Stimulated activated CD4-positive, alpha-beta T cell treated with anti-CD3 and anti-CD28 coated beads, TNF-alpha, amount 100 ng/mL, for 1 hour (primary cell): ENCODE results near the gene CRY2.
"Not testable (repeated sequence)": the region's sequence is repeated elsewhere in the genome, so short reads cannot be mapped to it uniquely, and the experiment has no call there.

ENCODE experiments used
- DNase-seq, 3 donors: peaks; one replicate each; pipeline ENCODE4 v3.0.0-alpha.2; 2020; ENCODE audit warnings: low read depth in 3 of 3, low spot score in 1 of 3

CRY2 gene

DNA sequence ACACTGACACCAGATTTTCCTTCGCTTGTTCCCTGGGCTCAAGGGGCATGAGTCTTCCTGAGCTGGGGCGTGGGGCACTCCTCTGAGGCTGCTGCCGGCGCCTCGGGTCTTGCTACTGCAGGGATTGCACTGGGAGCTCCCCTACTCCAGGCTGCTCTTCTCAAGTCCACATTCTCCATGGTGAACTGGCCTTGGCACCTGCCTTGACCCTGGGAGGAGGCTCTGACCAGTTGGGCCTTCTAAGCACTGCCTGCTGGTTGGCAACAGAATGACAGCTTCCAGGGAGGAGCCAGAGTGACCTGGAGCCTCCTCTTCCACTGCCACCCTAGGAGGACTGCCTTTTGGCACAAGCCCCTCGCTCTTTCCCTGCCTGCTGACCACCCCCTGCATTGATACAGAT, 50.3 kb downstream of the CRY2 start:
- DNase-seq, result no peak

DNA sequence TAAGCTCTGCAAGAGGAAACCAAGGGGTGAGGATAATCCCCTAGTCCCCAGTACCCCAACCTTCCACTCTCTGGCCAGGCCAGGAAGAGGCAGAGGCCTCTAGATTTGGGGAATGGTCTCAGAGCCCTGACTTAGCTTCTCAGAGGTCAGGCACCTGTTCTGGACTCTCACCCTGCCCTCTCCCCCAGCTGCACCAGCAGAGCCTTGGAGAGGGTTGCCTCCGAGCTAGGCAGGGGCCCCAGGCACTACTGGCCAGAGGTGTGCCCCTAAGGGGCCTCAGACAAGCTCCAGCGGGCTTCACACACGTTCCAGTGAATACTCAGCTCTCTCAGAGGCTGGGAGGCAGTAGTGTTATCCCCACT, 51.8 kb downstream of the CRY2 start:
- DNase-seq, result no peak

DNA sequence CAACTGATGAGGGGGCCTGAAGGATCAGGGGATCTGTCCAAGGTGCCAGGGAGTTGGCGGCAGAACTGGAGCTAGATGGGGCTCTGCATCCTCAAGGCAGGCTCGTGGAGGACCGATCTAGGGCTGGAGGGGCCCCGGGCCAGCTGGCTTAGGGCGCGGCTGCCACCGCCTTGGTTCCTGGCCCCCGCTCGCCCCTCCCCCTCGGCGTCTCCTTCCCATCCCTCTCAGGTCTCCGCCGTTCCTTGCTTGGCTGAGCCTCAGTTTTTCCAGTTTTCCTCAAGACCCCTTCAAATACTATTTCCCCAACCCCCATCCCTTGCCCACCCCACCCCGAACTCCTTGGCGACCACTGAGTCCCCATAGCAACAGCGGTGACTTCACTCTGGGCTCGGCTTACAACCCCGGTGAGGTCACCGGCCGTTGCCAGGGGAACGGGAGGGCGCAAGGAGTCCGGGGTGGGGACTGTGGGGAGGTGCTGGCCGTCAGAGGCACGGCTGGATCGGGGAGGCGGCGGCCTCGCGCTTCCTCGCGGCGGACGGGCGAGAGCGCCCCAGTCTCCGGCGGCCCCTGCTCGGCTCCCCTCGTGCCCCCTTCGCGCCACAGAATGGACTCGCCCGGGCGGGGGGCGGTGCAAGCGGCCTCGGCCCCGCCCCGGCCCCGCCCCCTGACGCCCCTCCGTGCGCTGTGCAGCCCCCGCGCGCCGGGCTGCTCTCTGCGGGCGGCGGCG, 52.3 kb downstream of the CRY2 start:
- no peak for DNase-seq

DNA sequence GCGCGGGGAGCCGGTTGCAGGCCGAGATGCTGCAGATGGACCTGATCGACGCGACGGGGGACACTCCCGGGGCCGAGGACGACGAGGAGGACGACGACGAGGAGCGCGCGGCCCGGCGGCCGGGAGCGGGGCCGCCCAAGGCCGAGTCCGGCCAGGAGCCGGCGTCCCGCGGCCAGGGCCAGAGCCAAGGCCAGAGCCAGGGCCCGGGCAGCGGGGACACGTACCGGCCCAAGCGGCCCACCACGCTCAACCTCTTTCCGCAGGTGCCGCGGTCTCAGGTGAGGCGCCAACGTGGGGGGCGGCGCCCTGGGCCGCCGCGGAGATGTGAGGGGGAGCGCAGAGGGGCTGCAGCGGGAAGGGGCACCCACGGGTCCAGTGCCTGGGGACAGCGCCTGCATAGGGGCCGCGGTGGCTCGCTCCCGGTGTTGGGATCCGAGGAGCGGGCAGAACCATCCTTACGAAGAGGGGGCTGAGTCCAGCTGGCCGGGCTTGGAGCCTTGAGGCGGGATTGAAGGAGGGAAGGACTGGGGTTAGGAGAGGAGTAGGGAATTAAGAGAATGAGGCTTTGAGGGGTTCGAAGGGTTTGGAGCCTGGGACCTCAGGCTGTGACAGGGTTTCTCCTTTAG, 53.0 kb downstream of the CRY2 start:
- not testable (repeated sequence) for DNase-seq

DNA sequence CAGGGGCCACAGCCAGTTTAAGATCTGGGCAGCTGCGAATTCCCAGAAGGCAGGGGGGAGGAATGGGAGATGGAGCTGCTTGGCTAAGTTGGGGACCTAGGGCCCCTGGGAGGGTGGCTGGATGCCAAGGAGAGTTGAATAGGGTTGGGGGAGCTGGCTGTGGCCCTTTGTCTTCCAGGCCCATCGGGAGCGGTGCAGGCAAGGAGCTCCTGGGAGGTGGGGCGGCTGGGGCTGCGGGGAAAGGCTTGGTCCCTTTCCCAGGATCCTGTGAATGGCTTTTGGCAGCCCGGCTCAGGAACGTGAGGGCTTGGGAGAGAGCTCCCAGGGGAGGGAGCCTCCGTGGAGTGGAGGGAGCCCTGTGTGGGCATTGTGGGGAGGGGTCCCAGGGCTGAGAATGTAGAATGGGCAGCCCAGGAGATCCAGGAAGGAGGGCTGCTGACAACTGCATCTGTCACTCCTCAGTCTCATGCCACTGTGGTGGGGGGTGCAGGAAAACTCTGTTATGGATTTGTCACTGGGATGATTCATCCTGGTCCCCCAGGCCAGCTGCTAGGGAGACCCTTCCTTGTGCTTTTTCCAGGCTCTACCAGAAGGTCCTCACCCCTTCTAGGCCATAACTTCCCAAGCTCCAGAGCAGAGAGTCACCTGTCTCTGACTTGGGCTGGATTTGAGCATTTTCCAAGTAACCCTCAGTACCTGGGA, 53.8 kb downstream of the CRY2 start:
- DNase-seq, result no peak

DNA sequence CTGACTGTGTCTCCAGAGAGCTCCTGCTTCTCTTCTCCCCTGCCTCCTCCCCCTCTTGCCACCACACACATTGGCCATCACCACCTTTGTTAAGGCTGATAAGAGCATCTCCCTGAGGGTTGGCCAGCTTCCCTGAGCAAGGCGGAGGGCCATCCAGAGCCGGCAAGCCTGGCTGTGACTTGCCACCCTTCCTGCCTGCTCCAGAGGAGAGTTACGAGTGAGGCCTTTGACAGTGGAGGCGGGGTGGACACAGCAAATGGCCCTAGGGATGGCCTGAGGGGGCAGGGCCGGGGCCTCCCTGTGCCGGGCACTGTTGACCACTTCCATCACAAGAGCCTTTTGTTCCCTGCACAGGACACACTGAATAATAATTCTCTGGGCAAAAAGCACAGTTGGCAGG, 54.4 kb downstream of the CRY2 start:
- no peak for DNase-seq

DNA sequence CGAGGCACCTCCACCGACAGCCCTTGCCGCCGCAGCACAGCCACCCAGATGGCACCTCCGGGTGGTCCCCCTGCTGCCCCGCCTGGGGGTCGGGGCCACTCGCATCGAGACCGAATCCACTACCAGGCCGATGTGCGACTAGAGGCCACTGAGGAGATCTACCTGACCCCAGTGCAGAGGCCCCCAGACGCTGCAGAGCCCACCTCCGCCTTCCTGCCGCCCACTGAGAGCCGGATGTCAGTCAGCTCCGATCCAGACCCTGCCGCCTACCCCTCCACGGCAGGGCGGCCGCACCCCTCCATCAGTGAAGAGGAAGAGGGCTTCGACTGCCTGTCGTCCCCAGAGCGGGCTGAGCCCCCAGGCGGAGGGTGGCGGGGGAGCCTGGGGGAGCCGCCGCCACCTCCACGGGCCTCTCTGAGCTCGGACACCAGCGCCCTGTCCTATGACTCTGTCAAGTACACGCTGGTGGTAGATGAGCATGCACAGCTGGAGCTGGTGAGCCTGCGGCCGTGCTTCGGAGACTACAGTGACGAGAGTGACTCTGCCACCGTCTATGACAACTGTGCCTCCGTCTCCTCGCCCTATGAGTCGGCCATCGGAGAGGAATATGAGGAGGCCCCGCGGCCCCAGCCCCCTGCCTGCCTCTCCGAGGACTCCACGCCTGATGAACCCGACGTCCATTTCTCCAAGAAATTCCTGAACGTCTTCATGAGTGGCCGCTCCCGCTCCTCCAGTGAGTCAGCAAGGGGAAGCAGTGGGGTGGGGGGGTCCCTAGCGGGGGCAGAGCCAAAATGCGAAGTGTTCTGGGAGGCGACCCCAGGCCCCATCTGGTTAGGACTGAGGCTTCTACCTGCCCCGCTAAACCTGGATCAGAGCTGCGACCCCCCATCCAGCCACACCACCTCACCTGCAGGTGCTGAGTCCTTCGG, 55.4 kb downstream of the CRY2 start:
- no peak for DNase-seq

DNA sequence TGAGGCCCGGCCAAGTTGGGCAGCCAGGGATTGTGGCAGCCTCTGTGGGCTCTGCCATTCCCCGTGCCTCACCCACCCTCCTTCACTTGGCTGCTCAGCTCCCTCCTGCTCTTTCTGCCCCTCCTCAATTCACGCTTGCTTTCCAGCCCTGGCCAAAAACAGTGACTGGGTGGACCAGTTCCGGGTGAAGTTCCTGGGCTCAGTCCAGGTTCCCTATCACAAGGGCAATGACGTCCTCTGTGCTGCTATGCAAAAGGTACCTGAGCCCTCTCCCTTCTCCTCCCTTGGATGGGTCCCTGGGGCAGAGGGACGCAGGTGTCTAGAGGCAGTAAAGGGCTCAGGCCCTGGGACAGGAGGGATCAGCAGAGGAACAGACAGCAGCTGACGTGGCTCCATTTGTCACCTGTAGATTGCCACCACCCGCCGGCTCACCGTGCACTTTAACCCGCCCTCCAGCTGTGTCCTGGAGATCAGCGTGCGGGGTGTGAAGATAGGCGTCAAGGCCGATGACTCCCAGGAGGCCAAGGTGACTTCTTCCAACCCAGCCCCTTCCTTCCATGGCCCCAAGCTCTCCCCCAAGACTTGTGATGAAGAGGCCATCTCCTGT, 57.1 kb downstream of the CRY2 start:
- DNase-seq, result no peak

DNA sequence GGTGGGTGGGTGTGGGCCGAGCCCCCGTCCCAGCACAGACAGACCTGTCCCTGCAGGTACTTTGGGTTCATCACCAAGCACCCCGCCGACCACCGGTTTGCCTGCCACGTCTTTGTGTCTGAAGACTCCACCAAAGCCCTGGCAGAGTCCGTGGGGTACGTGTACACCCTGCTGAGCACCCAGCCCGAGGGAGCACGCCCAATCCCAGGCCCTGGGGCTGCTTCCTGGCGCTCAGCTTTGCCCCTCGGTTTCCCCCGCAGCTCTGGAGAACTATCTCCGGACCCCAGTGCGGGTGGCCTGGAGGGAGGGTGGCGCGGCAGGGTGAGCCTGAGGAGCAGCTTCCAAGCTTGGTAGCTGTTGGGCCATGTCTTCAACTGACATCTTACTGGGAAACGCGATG, 57.8 kb downstream of the CRY2 start:
- DNase-seq, result no peak

DNA sequence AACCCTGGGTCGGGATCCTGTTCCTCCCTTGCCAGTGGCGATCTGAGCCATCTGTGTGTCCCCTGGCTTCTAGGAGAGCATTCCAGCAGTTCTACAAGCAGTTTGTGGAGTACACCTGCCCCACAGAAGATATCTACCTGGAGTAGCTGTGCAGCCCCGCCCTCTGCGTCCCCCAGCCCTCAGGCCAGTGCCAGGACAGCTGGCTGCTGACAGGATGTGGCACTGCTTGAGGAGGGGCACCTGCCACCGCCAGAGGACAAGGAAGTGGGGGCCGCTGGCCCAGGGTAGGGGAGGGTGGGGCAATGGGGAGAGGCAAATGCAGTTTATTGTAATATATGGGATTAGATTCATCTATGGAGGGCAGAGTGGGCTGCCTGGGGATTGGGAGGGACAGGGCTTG, 58.3 kb downstream of the CRY2 start:
- DNase-seq, result not testable (repeated sequence)

DNA sequence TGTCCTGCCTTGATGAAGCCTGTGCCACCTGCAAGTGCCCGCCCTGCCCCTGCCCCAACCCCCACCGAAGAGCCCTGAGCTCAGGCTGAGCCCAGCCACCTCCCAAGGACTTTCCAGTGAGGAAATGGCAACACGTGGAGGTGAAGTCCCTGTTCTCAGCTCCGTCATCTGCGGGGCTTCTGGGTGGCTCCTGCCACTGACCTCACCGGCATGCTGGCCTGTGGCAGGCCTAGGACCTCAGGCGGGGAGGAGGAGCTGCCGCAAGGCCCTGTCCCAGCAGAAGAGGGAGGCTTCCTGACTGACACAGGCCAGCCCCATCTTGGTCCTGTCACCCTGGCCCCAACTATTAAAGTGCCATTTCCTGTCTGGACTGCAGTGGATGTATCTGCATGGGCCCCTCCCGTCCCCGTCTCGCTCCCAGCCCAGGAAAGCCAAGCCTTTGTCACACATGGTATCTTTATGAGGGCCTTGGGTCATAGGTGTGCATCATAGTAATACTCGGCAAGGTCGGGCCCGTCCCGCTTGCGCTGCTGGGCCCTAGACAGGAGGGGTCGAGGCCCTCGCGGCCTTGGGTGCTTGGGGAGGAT, 58.9 kb downstream of the CRY2 start:
- no peak for DNase-seq

DNA sequence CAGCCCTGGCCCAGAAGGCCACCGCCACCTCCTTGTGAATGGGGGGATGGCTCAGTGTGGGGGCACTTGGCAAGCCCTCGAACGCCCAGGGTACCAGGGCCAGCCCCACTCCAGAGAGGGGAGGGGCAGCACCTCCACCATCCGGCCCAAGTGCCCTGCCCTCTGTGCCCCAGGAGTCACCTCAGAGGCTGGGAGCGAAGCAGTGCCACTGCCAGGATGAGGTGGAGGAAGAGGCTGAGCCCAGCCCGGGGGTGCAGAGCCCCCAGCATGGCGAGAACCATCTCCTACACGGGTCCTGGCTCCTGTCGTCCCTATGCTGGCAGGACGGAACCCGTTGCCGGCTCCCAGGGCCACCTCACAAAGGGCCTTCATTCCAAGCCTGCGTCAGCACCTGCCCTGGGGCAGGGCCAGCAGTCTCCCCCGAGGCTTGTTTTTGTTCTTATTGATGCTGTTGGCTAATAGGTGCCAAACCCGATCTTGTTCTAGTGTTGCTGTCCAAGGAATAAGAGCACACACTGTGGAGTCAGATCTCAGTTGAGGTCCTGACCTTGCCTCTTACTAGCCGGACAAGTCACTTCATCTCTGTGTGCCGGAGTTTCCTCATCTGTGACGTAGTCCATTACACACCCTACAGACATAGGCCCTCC, 59.8 kb downstream of the CRY2 start, which contains the start of gene FREY1:
Gene FREY1, minus strand, starts transcription at position 307 of the 647 bp plus-strand sequence. Its CDS starts 26 bp downstream, at position 281.
- no peak for DNase-seq

DNA sequence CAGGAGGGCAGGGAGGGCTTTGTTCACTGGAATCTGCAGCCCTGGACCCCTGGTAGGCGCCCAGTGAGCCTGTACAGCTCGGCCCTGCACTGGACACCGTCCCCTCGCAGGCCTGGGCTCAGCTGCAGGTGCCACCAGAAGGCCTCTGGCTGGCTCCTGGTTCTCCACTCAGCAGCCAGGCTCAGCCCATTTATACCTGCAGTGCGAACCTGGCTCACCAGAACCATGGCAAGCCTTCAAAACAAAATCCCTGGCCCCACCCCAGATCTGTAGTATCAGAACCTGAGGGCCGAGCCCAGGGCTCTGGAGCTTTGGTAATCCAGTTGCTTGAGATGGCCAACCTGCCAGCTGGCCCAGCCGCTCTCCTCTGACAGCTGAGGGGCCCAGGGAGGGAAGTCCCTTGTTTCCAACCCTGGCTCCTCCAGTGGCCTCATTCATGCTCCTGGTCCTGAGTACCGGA, 60.7 kb downstream of the CRY2 start:
- no peak for DNase-seq

DNA sequence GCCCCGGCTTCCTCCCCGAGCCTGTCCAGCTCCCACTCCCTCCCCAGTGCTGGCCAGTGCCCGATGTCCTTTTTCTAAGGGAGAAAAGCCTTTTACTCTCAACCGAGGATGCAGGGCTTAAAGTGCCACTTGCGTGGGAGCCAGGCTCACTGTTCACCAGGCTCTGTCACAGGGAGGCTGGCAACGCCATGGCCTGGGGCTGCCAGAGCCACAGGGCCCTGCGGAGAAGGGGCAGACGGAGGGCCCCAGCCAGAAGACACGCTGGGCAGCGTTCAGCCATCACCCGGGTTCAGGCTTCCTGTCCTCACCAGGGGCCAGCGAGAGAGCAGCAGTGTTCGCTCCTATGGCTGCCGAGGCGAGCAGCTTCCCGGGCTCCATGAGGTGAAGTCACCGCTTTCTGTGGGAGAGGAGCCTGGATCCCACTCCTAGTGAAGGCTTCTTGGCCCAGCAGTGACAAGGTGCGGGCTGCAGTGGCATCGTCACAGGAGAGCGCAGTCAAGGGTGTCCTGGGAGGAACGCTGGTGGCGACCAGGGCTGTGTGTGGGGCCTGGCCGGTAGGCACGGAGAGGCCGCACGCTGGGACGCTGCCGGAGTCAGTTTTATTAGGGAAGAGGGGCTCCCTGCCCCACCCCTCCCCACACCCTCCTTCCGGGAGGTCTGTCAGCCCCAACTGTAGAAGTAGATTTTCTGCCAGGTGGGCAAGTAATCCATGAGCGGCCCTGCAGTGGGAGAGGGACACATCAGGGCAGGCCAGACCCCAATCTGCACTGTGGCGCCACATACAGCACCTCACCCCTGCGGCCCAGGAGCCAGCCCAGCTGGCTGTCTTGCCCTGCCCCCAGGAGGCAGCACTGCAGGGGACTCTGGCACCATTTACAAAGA, 62.6 kb downstream of the CRY2 start:
- no peak for DNase-seq

DNA sequence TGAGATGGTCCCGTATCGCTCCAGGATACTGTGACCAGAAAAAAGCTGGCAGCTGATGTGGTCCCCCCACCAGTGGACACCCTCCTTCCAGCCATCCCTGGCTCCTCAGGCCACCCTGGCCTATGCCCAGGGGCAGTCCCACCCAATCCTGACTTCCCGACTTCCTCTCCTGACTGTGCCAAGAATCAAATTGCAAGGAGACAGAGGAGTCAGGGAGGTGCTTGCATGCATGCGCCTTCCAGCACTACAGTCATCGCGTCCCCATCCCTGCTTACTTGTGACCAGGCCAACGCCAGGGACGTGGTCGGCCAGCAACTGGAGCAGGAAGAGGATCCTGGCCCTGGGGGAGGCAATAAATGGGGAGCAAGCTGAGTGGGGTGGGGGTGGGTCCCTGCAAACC, 63.3 kb downstream of the CRY2 start:
- DNase-seq, result no peak

DNA sequence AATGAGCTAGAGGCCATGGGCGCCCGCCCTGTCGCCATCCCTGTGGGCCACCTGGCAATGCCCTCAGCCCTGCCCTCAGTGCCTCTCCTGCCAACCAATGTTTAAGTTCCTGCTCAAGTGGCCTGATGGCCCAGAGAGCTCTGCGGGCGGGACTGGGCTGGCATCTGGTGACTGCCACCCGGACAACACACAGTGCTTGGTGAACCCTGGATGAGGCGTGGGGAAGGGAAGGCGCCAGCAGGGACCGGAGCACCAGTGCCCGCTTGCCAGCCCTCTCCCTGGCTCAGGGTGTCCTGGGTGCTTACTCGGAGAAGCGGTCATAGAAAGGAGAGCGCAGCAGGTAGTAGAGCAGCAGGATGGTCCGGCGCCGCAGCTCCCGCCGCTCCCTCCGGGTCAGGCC, 66.2 kb downstream of the CRY2 start:
- no peak for DNase-seq

DNA sequence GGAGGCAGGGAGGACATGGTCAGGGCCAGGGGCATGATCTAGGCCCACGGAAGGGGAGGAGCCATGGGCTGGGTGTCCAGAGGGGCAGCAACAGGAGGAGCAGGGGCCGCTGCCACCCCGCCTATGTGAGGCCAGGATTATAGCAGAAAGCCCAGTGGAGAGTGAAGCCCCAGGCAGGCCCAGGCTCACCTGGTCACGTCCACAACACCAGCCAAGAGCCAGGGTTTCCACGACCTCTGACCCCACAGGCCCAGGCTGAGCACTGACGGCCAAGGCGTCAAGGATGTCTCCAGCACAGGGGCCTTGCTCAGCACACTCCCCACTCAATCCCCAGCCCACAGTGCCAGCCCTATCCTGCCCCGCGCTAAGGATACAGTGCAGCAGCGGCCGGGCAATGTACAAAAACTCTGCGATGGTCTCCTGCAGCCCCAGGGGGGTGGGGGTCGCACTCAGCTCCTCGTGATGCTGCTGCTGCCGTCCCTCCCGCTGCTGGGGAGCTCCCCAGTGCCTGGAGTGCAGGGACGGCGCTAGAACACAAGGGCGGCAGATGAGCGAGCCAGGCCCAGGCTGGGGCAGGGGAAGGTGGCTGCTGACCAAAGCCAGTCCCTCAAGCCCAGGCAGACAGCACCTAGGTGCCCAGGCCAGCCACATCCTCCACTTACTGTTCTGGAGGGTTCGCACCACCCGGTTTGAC, 66.8 kb downstream of the CRY2 start:
- DNase-seq, result no peak

DNA sequence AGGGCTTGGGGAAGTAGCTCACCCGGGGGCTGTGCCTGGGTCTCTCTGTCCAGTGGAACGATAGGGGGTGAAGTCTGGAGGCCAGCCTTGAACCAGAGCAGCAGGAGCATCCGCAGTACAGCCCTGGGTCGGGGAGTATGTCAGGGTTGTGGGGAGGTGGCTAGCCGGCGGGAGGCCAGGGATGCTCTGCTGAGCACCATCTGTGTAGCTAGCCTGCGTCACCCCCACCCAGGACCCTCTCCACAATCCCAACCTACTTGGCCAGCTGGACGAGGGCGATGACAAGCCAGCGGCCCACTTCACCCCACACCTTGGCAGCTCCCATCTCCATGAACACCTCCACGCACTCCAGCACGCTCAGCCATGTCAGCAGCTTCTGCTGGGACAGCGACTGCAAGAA, 68.2 kb downstream of the CRY2 start:
- DNase-seq, result no peak

DNA sequence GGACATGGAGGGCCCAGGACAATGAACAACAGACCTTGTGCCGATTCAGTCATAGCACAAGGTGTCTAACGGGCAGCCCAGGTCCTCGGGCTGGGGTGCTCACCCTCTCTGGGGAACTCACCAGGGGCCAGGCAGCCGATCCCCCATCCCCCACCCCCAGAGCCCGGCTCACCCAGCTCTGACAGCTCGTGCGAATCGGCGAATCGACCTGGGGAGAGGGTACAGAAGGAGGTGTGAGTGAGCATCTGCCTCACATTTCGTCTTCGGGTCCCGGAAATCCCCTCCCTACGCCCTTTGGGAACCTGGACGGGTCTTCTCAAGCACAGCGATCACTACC, 70.0 kb downstream of the CRY2 start:
- no peak for DNase-seq
